HEK293 (cell line): ENCODE data around the gene PRLHR.

Experiments
- CTCF ChIA-PET: fragments of 350-600 bp; formaldehyde crosslinking; extraction: SDS; loops from one replicate; lab custom pipeline; 2021; ENCODE audit warnings: antibody characterized with exemption; lab: Yijun Ruan, JAX
- POLR2A ChIA-PET: fragments of 300-600 bp; formaldehyde crosslinking; extraction: SDS; loops from one replicate; lab custom pipeline; 2020; ENCODE audit warnings: antibody characterized with exemption, inconsistent platforms; lab: Yijun Ruan, JAX
- H3K27ac ChIP-seq: fragments of 200-500 bp; sonication (Bioruptor generic); 2 replicates; pipeline ENCODE4 v1.5.1; 2014; ENCODE audit warnings: low read depth, low read length, control low read depth, inconsistent platforms; ENCODE audit errors: extremely low read depth
- H3K36me3 ChIP-seq, 2 experiments: fragments of 200-500 bp in 1 of 2; sonication (Bioruptor generic) in 1 of 2; 1 replicate in 1 of 2; 2 replicates in 1 of 2; pipeline ENCODE4 v1.5.1; 2014 to 2017; ENCODE audit warnings: inconsistent platforms in 2 of 2, low read length in 2 of 2; ENCODE audit not compliant: control insufficient read depth in 2 of 2, insufficient read depth in 1 of 2
- H3K4me1 ChIP-seq: fragments of 200-500 bp; sonication (Bioruptor generic); 2 replicates; pipeline ENCODE4 v1.5.1; 2014; ENCODE audit warnings: mild to moderate bottlenecking, low read length, inconsistent platforms; ENCODE audit not compliant: control insufficient read depth, insufficient read depth
- H3K4me3 ChIP-seq: 2 replicates; pipeline ENCODE4 v1.5.1; 2011; ENCODE audit warnings: low read depth, mild to moderate bottlenecking, control low read depth, low read length, moderate library complexity
- H3K9me3 ChIP-seq: fragments of 200-500 bp; sonication (Bioruptor generic); 2 replicates; pipeline ENCODE4 v1.5.1; 2014; ENCODE audit warnings: low read depth, low read length, inconsistent platforms; ENCODE audit not compliant: control insufficient read depth, insufficient read depth
- GLIS1 ChIP-seq: fragments of 450-650 bp; formaldehyde crosslinking; IDR thresholded peaks from 2 replicates; pipeline ENCODE4 v1.5.1; 2016; ENCODE audit warnings: missing biosample characterization, missing genetic modification characterization
- KLF16 ChIP-seq: fragments of 450-650 bp; formaldehyde crosslinking; IDR thresholded peaks from 2 replicates; pipeline ENCODE4 v1.5.1; 2017; ENCODE audit warnings: missing biosample characterization, missing genetic modification characterization
- ZFP3 ChIP-seq: fragments of 450-650 bp; formaldehyde crosslinking; IDR thresholded peaks from 2 replicates; pipeline ENCODE4 v1.5.1; 2016; ENCODE audit warnings: low read depth, missing biosample characterization, missing genetic modification characterization
- ZNF654 ChIP-seq: fragments of 450-650 bp; formaldehyde crosslinking; IDR thresholded peaks from 2 replicates; pipeline ENCODE4 v1.5.1; 2016; ENCODE audit warnings: low read depth, missing biosample characterization, missing genetic modification characterization
- ZNF664 ChIP-seq: fragments of 450-650 bp; formaldehyde crosslinking; IDR thresholded peaks from 2 replicates; pipeline ENCODE4 v1.5.1; 2016; ENCODE audit warnings: missing biosample characterization, missing genetic modification characterization
- ZNF701 ChIP-seq: fragments of 450-650 bp; formaldehyde crosslinking; IDR thresholded peaks from 2 replicates; pipeline ENCODE4 v1.5.1; 2016; ENCODE audit warnings: missing biosample characterization, missing genetic modification characterization
- ZNF843 ChIP-seq: fragments of 450-650 bp; formaldehyde crosslinking; IDR thresholded peaks from 2 replicates; pipeline ENCODE4 v1.5.1; 2016; ENCODE audit warnings: missing biosample characterization, missing genetic modification characterization
- TF ChIP-seq, protein P1 (sequence below): fragments of 450-650 bp; formaldehyde crosslinking; IDR thresholded peaks from 2 replicates; pipeline ENCODE4 v1.5.1; 2017; ENCODE audit warnings: missing biosample characterization, missing genetic modification characterization
- TF ChIP-seq, protein P2 (sequence below): fragments of 450-650 bp; formaldehyde crosslinking; IDR thresholded peaks from 2 replicates; pipeline ENCODE4 v1.5.1; 2016; ENCODE audit warnings: missing biosample characterization, missing genetic modification characterization, low read depth
- TF ChIP-seq, protein P3 (sequence below): fragments of 450-650 bp; formaldehyde crosslinking; IDR thresholded peaks from 2 replicates; pipeline ENCODE4 v1.5.1; 2016; ENCODE audit warnings: missing biosample characterization, missing genetic modification characterization, borderline replicate concordance
- TF ChIP-seq, protein P4 (sequence below): fragments of 450-650 bp; formaldehyde crosslinking; IDR thresholded peaks from 2 replicates; pipeline ENCODE4 v1.5.1; 2016; ENCODE audit warnings: missing biosample characterization, missing genetic modification characterization
- TF ChIP-seq, protein P5 (sequence below): fragments of 450-650 bp; formaldehyde crosslinking; IDR thresholded peaks from 2 replicates; pipeline ENCODE4 v1.5.1; 2017; ENCODE audit warnings: missing biosample characterization, missing genetic modification characterization

PRLHR gene

DNA sequence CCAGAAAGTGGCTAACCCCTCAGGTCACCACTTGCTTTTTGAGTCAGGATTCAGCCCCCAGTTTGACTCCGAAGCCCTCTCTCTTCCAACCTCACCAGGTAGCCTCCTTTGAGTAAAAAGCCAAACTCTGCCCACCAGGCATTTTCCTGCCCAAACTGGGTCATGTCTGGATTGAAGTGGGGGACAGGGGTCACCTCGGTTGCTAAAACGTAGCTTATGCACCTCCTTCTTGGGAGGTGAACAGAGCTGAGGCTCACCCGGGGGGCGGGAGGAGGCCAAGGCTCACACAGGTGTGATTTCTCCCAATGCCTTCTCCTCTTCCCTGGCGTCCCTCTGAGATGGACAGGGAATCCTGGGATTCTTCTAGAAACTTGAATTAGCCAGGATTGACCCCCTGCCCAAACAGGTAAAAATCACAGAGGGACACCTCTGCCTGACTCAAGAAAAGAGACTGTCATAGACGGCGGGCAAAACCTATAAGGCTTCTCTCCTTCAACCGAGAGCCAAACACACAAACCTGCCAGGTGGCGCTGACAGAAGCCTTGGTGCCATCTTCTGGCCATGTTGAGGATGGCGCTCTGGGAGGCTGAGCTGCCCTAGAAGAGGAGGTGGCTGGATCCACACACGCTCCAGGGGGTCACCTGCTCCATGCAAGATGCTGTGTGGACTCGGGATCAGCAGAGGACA lies 51.6 kb downstream of the PRLHR start:
- Histone ChIP-seq H3K36me3 (no peaks in the 10 kb centered on the region), H3K27ac (no peak overlapping the region), H3K4me1 (no peaks in the 10 kb centered on the region), H3K4me3 (no peak overlapping the region), H3K9me3 (no peaks in the 10 kb centered on the region)
- ChIA-PET POLR2A (no interaction called here), CTCF (interaction anchor here (0.6 to 3.3 kb wide), 26 partner anchors 8 to 1328 kb away, joined by 3 to 26 read pairs (median 3); no protein-coding TSS in a partner anchor)
- TF ChIP-seq GLIS1 (peak; percentile 72), ZNF664 (tag by site-specific recombination) (no peak), ZNF701 (tag by site-specific recombination) (no peak), ZNF654 (tag by site-specific recombination) (peak; percentile 68)
- TF ChIP-seq, protein P1, sequence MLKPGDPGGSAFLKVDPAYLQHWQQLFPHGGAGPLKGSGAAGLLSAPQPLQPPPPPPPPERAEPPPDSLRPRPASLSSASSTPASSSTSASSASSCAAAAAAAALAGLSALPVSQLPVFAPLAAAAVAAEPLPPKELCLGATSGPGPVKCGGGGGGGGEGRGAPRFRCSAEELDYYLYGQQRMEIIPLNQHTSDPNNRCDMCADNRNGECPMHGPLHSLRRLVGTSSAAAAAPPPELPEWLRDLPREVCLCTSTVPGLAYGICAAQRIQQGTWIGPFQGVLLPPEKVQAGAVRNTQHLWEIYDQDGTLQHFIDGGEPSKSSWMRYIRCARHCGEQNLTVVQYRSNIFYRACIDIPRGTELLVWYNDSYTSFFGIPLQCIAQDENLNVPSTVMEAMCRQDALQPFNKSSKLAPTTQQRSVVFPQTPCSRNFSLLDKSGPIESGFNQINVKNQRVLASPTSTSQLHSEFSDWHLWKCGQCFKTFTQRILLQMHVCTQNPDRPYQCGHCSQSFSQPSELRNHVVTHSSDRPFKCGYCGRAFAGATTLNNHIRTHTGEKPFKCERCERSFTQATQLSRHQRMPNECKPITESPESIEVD (tag by site-specific recombination) = no peak
- TF ChIP-seq, protein P2, sequence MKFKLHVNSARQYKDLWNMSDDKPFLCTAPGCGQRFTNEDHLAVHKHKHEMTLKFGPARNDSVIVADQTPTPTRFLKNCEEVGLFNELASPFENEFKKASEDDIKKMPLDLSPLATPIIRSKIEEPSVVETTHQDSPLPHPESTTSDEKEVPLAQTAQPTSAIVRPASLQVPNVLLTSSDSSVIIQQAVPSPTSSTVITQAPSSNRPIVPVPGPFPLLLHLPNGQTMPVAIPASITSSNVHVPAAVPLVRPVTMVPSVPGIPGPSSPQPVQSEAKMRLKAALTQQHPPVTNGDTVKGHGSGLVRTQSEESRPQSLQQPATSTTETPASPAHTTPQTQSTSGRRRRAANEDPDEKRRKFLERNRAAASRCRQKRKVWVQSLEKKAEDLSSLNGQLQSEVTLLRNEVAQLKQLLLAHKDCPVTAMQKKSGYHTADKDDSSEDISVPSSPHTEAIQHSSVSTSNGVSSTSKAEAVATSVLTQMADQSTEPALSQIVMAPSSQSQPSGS (tag by site-specific recombination) = no peak
- TF ChIP-seq, protein P3, sequence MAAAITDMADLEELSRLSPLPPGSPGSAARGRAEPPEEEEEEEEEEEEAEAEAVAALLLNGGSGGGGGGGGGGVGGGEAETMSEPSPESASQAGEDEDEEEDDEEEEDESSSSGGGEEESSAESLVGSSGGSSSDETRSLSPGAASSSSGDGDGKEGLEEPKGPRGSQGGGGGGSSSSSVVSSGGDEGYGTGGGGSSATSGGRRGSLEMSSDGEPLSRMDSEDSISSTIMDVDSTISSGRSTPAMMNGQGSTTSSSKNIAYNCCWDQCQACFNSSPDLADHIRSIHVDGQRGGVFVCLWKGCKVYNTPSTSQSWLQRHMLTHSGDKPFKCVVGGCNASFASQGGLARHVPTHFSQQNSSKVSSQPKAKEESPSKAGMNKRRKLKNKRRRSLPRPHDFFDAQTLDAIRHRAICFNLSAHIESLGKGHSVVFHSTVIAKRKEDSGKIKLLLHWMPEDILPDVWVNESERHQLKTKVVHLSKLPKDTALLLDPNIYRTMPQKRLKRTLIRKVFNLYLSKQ (tag by site-specific recombination) = no peak
- TF ChIP-seq, protein P4, sequence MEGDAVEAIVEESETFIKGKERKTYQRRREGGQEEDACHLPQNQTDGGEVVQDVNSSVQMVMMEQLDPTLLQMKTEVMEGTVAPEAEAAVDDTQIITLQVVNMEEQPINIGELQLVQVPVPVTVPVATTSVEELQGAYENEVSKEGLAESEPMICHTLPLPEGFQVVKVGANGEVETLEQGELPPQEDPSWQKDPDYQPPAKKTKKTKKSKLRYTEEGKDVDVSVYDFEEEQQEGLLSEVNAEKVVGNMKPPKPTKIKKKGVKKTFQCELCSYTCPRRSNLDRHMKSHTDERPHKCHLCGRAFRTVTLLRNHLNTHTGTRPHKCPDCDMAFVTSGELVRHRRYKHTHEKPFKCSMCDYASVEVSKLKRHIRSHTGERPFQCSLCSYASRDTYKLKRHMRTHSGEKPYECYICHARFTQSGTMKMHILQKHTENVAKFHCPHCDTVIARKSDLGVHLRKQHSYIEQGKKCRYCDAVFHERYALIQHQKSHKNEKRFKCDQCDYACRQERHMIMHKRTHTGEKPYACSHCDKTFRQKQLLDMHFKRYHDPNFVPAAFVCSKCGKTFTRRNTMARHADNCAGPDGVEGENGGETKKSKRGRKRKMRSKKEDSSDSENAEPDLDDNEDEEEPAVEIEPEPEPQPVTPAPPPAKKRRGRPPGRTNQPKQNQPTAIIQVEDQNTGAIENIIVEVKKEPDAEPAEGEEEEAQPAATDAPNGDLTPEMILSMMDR (tag by site-specific recombination) = peak; percentile 81; the same call in 1 of the 2 replicates
- TF ChIP-seq, protein P5, sequence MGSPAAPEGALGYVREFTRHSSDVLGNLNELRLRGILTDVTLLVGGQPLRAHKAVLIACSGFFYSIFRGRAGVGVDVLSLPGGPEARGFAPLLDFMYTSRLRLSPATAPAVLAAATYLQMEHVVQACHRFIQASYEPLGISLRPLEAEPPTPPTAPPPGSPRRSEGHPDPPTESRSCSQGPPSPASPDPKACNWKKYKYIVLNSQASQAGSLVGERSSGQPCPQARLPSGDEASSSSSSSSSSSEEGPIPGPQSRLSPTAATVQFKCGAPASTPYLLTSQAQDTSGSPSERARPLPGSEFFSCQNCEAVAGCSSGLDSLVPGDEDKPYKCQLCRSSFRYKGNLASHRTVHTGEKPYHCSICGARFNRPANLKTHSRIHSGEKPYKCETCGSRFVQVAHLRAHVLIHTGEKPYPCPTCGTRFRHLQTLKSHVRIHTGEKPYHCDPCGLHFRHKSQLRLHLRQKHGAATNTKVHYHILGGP (tag by site-specific recombination) = no peak

DNA sequence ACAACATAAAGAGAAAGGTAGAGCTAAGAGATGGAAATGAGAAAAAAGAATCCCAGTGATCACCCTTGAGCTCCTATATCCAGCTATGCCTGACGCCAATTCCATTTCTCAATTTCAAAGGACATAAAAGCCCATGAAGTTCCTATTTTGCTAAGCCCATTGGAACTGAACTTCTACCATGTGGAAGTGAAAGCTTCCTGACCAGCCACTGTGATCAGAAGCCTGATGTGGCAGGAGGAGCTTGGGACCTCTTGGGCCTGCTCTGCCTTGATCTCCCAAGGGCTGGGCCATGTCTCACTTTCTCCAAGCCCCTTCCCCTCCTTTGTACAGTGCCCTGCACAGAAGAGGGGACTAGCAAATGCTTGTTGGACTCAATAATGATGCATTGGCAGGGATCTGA lies 52.7 kb downstream of the PRLHR start:
- TF ChIP-seq ZFP3 (tag by site-specific recombination) (no peak), KLF16 (tag by site-specific recombination) (no peak), ZNF843 (tag by site-specific recombination) (no peak)
- Histone ChIP-seq H3K27ac (no peak overlapping the region), H3K4me3 (no peak overlapping the region), H3K4me1 (no peaks in the 10 kb centered on the region), H3K9me3 (no peaks in the 10 kb centered on the region), H3K36me3 (no peaks in the 10 kb centered on the region)
- POLR2A ChIA-PET = no interaction called here
- CTCF ChIA-PET = interaction anchor here (0.7 to 3.3 kb wide), 5 partner anchors 12 to 1105 kb away, joined by 3 to 12 read pairs (median 4); no protein-coding TSS in a partner anchor
